Measurements from ENCODE around the gene THAP11. TPM values are rescaled to one million over a fixed set of nuclear protein-coding genes. Genes with fewer than 3 reads are reported as not detected.
"Not testable (repeated sequence)": the region's sequence is repeated elsewhere in the genome, so short reads cannot be mapped to it uniquely, and the experiment has no call there.

Gene THAP11
- total and polyA plus RNA-seq, 8 donors: 21.7 to 30.5 (median 27.2) TPM

DNA sequence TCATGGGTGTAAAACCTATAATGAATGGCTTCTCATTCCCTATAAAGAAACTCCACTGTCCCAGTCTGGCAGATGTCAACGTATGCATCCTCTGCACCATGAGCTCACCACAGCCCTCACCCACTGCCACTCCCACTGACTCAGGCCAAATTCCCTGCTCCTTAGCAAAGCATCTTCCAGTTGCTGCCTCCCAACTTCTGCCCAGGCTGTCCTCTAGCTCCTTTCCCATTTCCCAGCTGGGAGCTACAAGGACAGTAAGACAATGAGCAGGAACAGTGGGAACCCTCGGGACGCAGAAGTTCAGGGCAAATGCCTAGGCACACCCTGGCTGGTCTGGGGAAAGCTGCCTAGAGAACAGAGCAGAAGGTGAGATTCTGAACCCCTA, 9.1 kb upstream of the THAP11 start:
- DNase-seq: no peak
- TF ChIP-seq, protein P1, sequence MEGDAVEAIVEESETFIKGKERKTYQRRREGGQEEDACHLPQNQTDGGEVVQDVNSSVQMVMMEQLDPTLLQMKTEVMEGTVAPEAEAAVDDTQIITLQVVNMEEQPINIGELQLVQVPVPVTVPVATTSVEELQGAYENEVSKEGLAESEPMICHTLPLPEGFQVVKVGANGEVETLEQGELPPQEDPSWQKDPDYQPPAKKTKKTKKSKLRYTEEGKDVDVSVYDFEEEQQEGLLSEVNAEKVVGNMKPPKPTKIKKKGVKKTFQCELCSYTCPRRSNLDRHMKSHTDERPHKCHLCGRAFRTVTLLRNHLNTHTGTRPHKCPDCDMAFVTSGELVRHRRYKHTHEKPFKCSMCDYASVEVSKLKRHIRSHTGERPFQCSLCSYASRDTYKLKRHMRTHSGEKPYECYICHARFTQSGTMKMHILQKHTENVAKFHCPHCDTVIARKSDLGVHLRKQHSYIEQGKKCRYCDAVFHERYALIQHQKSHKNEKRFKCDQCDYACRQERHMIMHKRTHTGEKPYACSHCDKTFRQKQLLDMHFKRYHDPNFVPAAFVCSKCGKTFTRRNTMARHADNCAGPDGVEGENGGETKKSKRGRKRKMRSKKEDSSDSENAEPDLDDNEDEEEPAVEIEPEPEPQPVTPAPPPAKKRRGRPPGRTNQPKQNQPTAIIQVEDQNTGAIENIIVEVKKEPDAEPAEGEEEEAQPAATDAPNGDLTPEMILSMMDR (IDR thresholded peaks at IDR 0.05): no peak

DNA sequence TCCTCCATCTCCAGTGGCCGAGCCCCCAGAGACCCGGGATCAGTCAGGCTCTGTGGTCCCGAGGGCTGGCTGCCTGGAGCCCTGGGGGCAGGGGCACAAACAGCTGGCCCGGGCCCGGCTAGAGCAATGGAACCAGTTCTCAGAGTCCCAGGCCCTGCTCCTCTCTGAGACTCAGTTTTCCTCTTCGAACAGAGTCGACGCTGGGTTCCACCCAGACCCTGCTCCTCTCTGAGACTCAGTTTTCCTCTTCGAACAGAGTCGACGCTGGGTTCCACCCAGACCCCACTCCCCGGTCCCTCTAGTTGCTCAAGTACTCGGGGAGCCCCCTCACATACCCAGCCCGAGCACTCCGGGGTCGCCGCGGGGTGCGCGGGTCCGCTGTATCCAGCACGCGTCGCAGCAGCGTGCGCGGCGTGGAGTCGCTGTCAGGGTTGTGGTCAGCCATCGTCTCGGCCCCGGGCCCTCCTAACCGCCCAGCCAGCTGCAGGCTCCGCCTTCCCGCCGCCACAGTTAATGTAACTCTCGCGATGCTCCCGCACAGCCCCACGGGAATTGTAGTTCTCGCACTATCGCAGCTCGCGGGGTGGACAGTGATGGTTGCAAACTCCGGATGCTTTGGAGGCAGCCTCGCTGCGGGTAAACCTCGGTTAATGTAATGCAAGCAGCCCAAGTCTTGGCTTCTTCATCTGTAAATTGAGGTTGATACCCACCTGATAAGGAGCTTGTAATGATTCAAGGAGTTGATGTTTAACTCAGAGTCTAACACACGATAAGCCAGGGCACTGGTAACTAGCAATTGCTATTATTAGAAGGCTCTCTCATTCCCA, 8.5 kb upstream of the THAP11 start:
- TF ChIP-seq, protein P1 (IDR thresholded peaks at IDR 0.05): no peak
- Histone ChIP-seq H3K27me3 (no peaks in the 10 kb centered on the region), H3K27ac (peak overlapping the region in 1 of 2 donors; percentile 48), H3K4me1 (peaks cover 2 to 17% of the 10 kb centered on the region in 2 donors), H3K9me3 (no peaks in the 10 kb centered on the region), H3K4me3 (peak overlapping the region; percentile 69 to 92), H3K36me3 (peaks cover 0 to 37% of the 10 kb centered on the region in 2 donors)
- intact Hi-C loops (cut with DNase I): no loop called here
- peak; percentile 100 for ATAC-seq
- DNase-seq: peak; percentile 89 to 97 (median 93)

More for the DNA sequence above, 9.1 kb upstream of the THAP11 start:
- ATAC-seq: peak; percentile 18
- Histone ChIP-seq H3K36me3 (peaks cover 0 to 43% of the 10 kb centered on the region in 2 donors), H3K27ac (peak overlapping the region in 1 of 2 donors; percentile 48), H3K4me3 (peak overlapping the region; percentile 69 to 92), H3K9me3 (no peaks in the 10 kb centered on the region), H3K27me3 (no peaks in the 10 kb centered on the region), H3K4me1 (peaks cover 2 to 17% of the 10 kb centered on the region in 2 donors)
- intact Hi-C loops (cut with DNase I): no loop called here

DNA sequence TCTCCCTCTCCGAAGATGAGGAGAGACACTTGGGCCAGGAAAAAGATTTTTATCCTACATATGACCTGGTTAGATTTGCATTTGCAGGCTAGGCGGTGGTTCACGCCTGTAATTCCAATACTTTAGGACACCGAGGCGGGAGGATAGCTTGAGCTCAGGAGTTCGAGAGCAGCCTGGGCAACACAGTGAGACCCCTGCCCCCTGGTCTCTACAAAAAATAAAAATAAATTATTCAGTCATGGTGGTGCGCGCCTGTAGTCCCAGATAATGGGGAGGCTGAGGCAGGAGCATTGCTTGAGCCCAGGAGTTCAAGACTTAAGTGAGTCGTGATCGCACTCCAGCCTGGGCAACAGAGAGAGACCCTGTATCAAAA, 7.9 kb upstream of the THAP11 start:
- H3K4me3 ChIP-seq: peak overlapping the region; percentile 69 to 92
- peaks cover 0 to 31% of the 10 kb centered on the region in 2 donors for H3K36me3 ChIP-seq
- H3K4me1 ChIP-seq: peaks cover 2 to 17% of the 10 kb centered on the region in 2 donors
- intact Hi-C loops (cut with DNase I): no loop called here
- H3K9me3 ChIP-seq: no peaks in the 10 kb centered on the region
- DNase-seq (no peak), ATAC-seq (no peak)
- H3K27ac ChIP-seq: peak overlapping the region in 1 of 2 donors; percentile 48
- TF ChIP-seq, protein P1 (IDR thresholded peaks at IDR 0.05): no peak
- no peaks in the 10 kb centered on the region for H3K27me3 ChIP-seq

DNA sequence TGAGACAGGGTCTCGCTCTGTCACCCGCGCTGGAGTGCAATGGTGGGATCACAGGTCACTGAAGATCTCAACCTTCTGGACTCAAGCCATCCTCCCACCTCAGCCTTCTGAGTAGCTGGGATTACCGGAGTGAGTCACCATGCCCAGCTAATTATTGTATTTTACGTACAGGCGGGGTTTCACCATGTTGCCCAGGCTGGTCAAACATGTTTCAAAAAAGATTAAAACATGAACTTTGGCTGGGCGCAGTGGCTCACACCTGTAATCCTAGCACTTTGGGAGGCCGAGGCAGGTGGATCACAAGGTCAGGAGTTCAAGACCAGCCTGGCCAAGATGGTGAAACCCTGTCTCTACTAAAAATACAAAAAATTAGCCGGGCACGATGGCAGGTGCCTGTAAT, 4.9 kb upstream of the THAP11 start:
- H3K36me3 ChIP-seq; H3K9me3 ChIP-seq; H3K27me3 ChIP-seq; H3K27ac ChIP-seq; H3K4me3 ChIP-seq; ATAC-seq; intact Hi-C loops (cut with DNase I); DNase-seq: not testable (repeated sequence)
- peaks cover 2 to 22% of the 10 kb centered on the region in 2 donors for H3K4me1 ChIP-seq

DNA sequence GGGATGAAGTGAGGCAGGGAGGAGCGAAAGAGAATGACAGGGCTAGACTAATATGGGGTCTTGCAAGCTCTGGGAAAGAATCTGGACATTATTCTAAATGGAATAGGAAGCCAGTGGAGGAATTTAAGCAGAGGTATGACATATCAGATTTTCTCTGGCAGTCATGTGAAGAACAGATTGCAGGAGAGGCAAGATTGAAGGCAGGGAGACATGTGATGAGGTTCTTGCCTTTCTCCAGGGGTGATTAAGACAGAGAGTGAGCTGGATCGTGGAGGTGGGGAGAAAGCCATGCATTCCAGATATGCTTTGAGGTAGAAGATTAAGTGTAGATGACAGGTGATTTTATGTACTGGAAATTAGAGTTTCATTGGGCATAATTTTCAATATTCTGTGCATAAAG, 4.3 kb upstream of the THAP11 start:
- Histone ChIP-seq H3K36me3 (no peaks in the 10 kb centered on the region), H3K9me3 (no peaks in the 10 kb centered on the region), H3K27me3 (no peaks in the 10 kb centered on the region), H3K27ac (no peak overlapping the region), H3K4me3 (no peak overlapping the region), H3K4me1 (peaks cover 0 to 18% of the 10 kb centered on the region in 2 donors)
- intact Hi-C loops (cut with DNase I): no loop called here
- TF ChIP-seq, protein P1 (IDR thresholded peaks at IDR 0.05): no peak
- ATAC-seq (no peak), DNase-seq (no peak)
